Measurements from ENCODE around the gene TBCD. TPM values are rescaled to one million over a fixed set of nuclear protein-coding genes. Genes with fewer than 3 reads are reported as not detected.

Gene TBCD
- total RNA-seq, 1 donor from 2014 or later, result 31.8 TPM

- Histone ChIP-seq H3K4me2 (ENCODE audit: low read length) (no peak overlapping the region), H3K9ac (ENCODE audit: low read length) (no peak overlapping the region), H3K4me3 (ENCODE audit: insufficient read depth, low read depth, low read length) (no peak overlapping the region), H4K20me1 (ENCODE audit: insufficient read depth, low read length) (no peaks in the 10 kb centered on the region), H3K9me3 (ENCODE audit: insufficient read depth, low read depth, low read length) (no peaks in the 10 kb centered on the region), H3K27ac (ENCODE audit: low read depth, low read length) (no peak overlapping the region), H3K36me3 (ENCODE audit: insufficient read depth, low read length) (no peaks in the 10 kb centered on the region), H3K4me1 (ENCODE audit: insufficient read depth, low read length) (peaks cover 6% of the 10 kb centered on the region), H3K27me3 (ENCODE audit: insufficient read depth, low read length) (no peaks in the 10 kb centered on the region), H2AFZ (ENCODE audit: low read depth, low read length) (no peak overlapping the region), H3K79me2 (ENCODE audit: insufficient read depth, low read length) (no peaks in the 10 kb centered on the region)
- Mint-ChIP-seq H3K27ac (ENCODE audit: unreplicated experiment) (no peak overlapping the region), H3K27me3 (ENCODE audit: low read depth, unreplicated experiment) (no peaks in the 10 kb centered on the region), H3K36me3 (ENCODE audit: low read depth, unreplicated experiment) (peaks cover 17% of the 10 kb centered on the region), H3K4me3 (ENCODE audit: unreplicated experiment) (no peak overlapping the region), H3K4me1 (ENCODE audit: low read depth, unreplicated experiment) (peaks cover 9% of the 10 kb centered on the region), H3K9me3 (ENCODE audit: unreplicated experiment) (no peaks in the 10 kb centered on the region)
- FAIRE-seq (no peak), DNase-seq (ENCODE audit: low read depth) (no peak)
- TF ChIP-seq CTCF (IDR thresholded peaks at IDR 0.05; ENCODE audit: insufficient read depth, low read depth, low read length) (no peak), EZH2 (IDR thresholded peaks at IDR 0.05; ENCODE audit: insufficient read depth, low read length) (no peak)
Measured at GRCh38 chr17:82901356-82901755, 149.5 kb downstream of the TBCD start.

- peaks cover 6% of the 10 kb centered on the region for H3K4me1 ChIP-seq (ENCODE audit: insufficient read depth, low read length)
- Mint-ChIP-seq H3K36me3 (ENCODE audit: low read depth, unreplicated experiment) (peaks cover 17% of the 10 kb centered on the region), H3K27ac (ENCODE audit: unreplicated experiment) (peak overlapping the region; percentile 34), H3K4me3 (ENCODE audit: unreplicated experiment) (no peak overlapping the region), H3K27me3 (ENCODE audit: low read depth, unreplicated experiment) (no peaks in the 10 kb centered on the region), H3K4me1 (ENCODE audit: low read depth, unreplicated experiment) (peaks cover 9% of the 10 kb centered on the region), H3K9me3 (ENCODE audit: unreplicated experiment) (no peaks in the 10 kb centered on the region)
- DNase-seq (ENCODE audit: low read depth) (no peak), FAIRE-seq (no peak)
- H3K27me3 ChIP-seq (ENCODE audit: insufficient read depth, low read length), result no peaks in the 10 kb centered on the region
- no peaks in the 10 kb centered on the region for H3K9me3 ChIP-seq (ENCODE audit: insufficient read depth, low read depth, low read length)
- H3K9ac ChIP-seq (ENCODE audit: low read length), result no peak overlapping the region
- H3K4me2 ChIP-seq (ENCODE audit: low read length), result no peak overlapping the region
- no peak overlapping the region for H3K27ac ChIP-seq (ENCODE audit: low read depth, low read length)
- H3K79me2 ChIP-seq (ENCODE audit: insufficient read depth, low read length), result no peaks in the 10 kb centered on the region
- no peaks in the 10 kb centered on the region for H3K36me3 ChIP-seq (ENCODE audit: insufficient read depth, low read length)
- no peaks in the 10 kb centered on the region for H4K20me1 ChIP-seq (ENCODE audit: insufficient read depth, low read length)
- TF ChIP-seq CTCF (IDR thresholded peaks at IDR 0.05; ENCODE audit: insufficient read depth, low read depth, low read length), result no peak
- TF ChIP-seq EZH2 (IDR thresholded peaks at IDR 0.05; ENCODE audit: insufficient read depth, low read length), result no peak
- H2AFZ ChIP-seq (ENCODE audit: low read depth, low read length), result no peak overlapping the region
- H3K4me3 ChIP-seq (ENCODE audit: insufficient read depth, low read depth, low read length), result no peak overlapping the region
Measured at GRCh38 chr17:82901856-82902255, 150.0 kb downstream of the TBCD start.

- no peak overlapping the region for H3K4me3 ChIP-seq (ENCODE audit: insufficient read depth, low read depth, low read length)
- no peaks in the 10 kb centered on the region for H3K9me3 Mint-ChIP-seq (ENCODE audit: unreplicated experiment)
- peaks cover 17% of the 10 kb centered on the region for H3K36me3 Mint-ChIP-seq (ENCODE audit: low read depth, unreplicated experiment)
- H3K27me3 ChIP-seq (ENCODE audit: insufficient read depth, low read length), result no peaks in the 10 kb centered on the region
- H3K4me3 Mint-ChIP-seq (ENCODE audit: unreplicated experiment), result no peak overlapping the region
- H3K36me3 ChIP-seq (ENCODE audit: insufficient read depth, low read length), result no peaks in the 10 kb centered on the region
- H4K20me1 ChIP-seq (ENCODE audit: insufficient read depth, low read length), result no peaks in the 10 kb centered on the region
- no peaks in the 10 kb centered on the region for H3K79me2 ChIP-seq (ENCODE audit: insufficient read depth, low read length)
- H3K4me2 ChIP-seq (ENCODE audit: low read length), result no peak overlapping the region
- TF ChIP-seq EZH2 (IDR thresholded peaks at IDR 0.05; ENCODE audit: insufficient read depth, low read length) (no peak), CTCF (IDR thresholded peaks at IDR 0.05; ENCODE audit: insufficient read depth, low read depth, low read length) (no peak)
- DNase-seq (ENCODE audit: low read depth) (no peak), FAIRE-seq (no peak)
- peaks cover under 1% of the 10 kb centered on the region for H3K27me3 Mint-ChIP-seq (ENCODE audit: low read depth, unreplicated experiment)
- peaks cover 6% of the 10 kb centered on the region for H3K4me1 ChIP-seq (ENCODE audit: insufficient read depth, low read length)
- H3K9ac ChIP-seq (ENCODE audit: low read length), result no peak overlapping the region
- no peak overlapping the region for H3K27ac ChIP-seq (ENCODE audit: low read depth, low read length)
- peak overlapping the region; percentile 44 for H3K27ac Mint-ChIP-seq (ENCODE audit: unreplicated experiment)
- H2AFZ ChIP-seq (ENCODE audit: low read depth, low read length), result no peak overlapping the region
- H3K9me3 ChIP-seq (ENCODE audit: insufficient read depth, low read depth, low read length), result no peaks in the 10 kb centered on the region
- H3K4me1 Mint-ChIP-seq (ENCODE audit: low read depth, unreplicated experiment), result peaks cover 9% of the 10 kb centered on the region
Measured at GRCh38 chr17:82902972-82903874, 151.4 kb downstream of the TBCD start.
